CD1c-positive myeloid dendritic cell (primary cell): ENCODE results near the gene HOGA1.

Experiments used
- DNase-seq: peaks from one replicate; pipeline ENCODE4 v3.0.0-alpha.2; 2016; ENCODE audit errors: extremely low spot score

Gene HOGA1

GRCh38 chr10:97584060-97584797, at the start of gene HOGA1:
Gene HOGA1 (plus strand): TSS chr10:97584389. CDS start chr10:97584704, 315 bp downstream.
- no peak for DNase-seq

DNA sequence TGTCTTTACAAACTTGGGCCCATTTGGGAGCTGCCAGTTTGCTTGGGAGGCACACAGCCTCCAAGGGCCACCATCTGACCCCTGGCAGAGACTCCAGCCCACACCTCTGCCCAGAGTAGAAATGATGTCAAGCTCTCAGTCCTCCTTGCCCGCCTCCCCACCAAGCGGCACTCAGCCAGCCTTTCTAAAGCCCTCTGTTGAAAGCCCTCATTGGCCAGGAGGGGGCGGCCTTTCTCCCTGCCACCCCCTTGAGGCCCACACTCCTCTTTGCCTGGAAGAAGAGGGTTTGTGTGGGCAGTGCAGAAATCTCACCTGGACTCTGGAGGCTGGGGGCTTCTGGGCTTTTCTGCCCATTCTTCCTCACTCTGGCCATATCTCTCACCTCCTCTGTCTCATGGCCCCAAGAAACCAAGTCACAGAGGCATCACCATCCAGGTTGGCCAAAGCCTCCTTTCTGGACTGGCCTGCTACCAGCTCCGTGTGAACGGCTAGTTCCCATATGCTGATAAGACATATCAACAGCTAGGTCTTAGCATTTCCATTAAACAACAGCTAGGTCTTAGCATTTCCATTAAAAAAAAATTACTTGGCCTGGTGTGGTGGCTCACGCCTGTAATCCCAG, 49.3 kb upstream of the HOGA1 start:
- peak; percentile 54 for DNase-seq

GRCh38 chr10:97537186-97537869, 46.9 kb upstream of the HOGA1 start:
- no peak for DNase-seq

DNA sequence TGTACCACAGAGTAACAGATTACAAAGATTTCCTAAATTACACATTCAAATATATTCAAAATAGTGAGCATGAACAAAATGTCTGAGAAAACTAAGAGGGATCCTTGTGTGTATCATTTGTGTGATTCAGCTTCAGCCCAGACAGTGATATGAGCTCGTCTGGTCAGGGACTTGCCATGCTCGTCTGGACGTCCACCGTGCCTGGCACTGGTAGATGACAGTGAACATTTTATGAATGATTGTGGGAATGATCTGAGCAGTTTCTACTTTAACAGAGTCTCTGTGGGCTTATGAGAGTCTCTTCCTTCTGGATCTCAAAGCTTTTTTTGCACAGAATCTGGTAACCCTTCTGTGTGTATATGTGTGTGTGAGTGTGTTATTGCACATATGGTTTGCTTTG, 45.8 kb upstream of the HOGA1 start:
- no peak for DNase-seq

DNA sequence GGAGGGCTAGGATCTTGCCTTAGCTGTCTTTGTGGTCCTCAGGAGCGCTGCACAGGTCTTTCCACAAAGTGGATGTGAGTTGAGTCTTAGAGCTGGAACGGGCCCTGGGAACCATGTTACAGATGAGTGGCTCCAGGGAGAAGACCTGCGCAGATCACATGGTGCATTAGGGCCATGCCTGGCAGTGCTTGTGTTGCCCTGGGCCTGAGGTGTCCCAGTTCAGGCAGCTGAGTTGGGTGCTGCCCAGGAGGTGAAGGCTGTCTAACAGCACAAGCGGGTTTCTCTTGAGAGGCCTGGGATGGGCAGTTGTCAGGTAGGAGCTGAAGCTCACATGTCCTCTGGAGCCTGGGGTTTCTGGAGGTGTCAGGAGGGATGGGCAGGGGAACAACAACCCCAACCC, 45.4 kb upstream of the HOGA1 start:
- DNase-seq, result no peak

DNA sequence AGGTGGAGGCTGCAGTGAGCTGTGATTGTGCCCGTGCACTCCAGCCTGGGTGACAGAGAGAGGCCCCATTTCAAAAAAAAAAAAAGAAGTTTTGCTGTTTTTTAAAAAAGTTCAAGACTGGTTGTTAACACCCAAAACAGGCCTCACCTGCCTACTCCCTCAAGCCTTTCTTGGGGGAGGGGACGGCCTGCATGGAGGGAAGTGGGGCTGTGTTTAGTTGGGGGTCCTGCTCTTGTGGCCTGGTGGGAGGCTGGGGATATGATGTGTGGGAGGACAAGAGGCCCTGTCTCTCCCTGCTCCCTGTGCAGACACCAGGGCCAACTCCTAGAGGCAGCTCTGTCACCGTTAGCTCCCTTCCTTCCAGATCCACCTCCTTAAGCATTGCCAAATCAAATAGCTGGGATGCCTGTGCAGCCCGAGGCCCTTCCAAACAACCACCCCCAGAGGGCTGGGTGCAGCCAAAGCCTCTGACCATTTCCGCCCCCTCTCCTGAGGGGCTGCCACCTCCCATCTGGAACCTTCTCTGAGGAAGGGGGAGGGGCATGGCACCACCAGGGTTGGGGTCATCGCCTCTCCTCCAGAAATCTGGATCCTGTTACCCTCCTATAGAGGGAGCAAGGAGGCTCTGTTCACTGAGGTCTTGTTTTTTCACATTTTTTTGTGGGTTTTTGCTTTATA, 44.5 kb upstream of the HOGA1 start:
- DNase-seq, result no peak

GRCh38 chr10:97540669-97541500, 43.3 kb upstream of the HOGA1 start:
- peak; percentile 21 for DNase-seq

GRCh38 chr10:97542169-97543024, 41.8 kb upstream of the HOGA1 start:
- DNase-seq, result peak; percentile 82

DNA sequence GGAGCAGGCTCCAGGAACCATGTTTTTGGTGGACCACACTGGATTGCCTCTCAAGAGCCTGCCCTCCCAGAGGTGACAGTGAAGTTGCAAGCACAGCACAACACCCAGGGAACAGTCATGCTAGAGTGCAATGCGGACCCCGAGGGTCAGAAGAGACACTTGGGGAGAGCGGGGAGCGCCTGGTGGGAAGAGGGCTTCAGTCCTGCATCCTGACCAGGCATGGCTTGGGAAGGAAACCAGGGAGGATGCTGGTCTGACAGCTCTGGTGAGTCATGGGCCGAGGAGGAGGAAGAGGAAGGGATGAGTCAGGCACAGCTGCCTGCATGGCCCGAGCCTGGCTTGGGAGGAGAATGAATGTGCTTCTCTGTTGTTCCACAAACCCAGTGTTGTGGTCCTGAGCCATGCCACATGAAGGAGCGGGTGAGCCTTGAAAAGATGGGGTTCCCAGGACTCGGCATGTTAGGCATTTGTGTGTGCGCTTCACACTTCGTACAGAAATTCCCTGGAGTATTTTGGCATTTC, 41.1 kb upstream of the HOGA1 start:
- peak; percentile 89 for DNase-seq

GRCh38 chr10:97546456-97547270, 37.5 kb upstream of the HOGA1 start:
- DNase-seq, result no peak

- DNase-seq, result no peak
These were observed 37.0 kb upstream of the HOGA1 start for GRCh38 chr10:97547271-97547600.

- DNase-seq, result no peak
These were observed 36.2 kb upstream of the HOGA1 start for GRCh38 chr10:97547962-97548361.

- no peak for DNase-seq
These were observed 35.2 kb upstream of the HOGA1 start for GRCh38 chr10:97548828-97549455.

- DNase-seq, result no peak
These were observed 34.4 kb upstream of the HOGA1 start for GRCh38 chr10:97549587-97550322.

GRCh38 chr10:97550336-97551149, 33.6 kb upstream of the HOGA1 start:
- DNase-seq, result no peak

DNA sequence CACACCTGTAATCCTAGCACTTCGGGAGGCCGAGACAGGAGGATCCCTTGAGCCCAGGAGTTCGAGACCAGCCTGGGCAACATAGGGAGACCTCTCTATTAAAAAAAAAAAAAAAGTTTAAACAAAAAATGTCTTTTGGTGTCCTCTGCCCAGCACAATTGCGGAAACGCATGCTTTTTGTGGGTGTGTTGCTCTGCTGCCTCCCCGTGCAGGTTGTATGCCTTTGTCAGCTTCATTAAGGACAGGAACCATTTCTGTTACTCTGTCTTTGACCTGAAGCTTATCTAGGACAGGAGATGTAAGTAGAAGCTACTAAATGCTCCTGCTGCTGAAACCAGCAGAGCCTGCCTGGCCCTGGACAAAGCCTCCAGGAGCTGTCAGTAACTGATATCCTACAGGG, 32.9 kb upstream of the HOGA1 start:
- DNase-seq, result no peak

DNA sequence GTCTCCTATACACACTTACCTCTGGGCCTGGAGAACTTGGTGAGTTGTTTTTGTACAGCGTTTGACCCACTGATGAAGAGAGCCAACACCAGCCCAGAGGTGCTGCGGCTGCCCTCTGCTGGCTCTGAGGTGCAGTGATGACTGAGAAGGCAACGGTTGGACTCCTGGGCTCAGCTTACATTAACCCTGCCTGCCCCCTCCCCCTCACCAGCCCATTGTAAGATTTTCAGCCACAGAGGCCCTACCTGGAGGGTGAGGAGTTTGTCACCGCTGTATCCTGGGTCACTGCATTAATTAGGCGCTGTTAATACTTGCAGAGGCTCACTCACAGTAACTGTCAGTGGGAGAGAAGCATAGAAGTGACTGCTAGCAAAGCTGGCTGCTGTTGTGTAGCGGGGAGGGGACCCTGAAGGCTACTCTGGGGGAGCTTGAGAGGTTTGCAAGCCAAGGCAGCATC, 30.6 kb upstream of the HOGA1 start:
- peak; percentile 56 for DNase-seq
